Neural crest cell (in vitro differentiated cells): ENCODE results near the gene ZSCAN23. TPM values are rescaled to one million over a fixed set of nuclear protein-coding genes. Genes with fewer than 3 reads are reported as not detected.
"Not testable (repeated sequence)": the region's sequence is repeated elsewhere in the genome, so short reads cannot be mapped to it uniquely, and the experiment has no call there.

ENCODE experiments used
- DNase-seq: peaks from one replicate; pipeline ENCODE4 v3.0.0; 2021; ENCODE audit warnings: low read depth, mixed read lengths, low spot score
- H3K27ac Mint-ChIP-seq: one replicate; pipeline ENCODE4 v1.8.0; 2021; ENCODE audit warnings: mild to moderate bottlenecking, mixed read lengths; ENCODE audit not compliant: unreplicated experiment
- H3K27me3 Mint-ChIP-seq: 2 replicates; pipeline ENCODE4 v1.8.0; 2021; ENCODE audit warnings: low read depth, mild to moderate bottlenecking, mixed read lengths
- H3K36me3 Mint-ChIP-seq: 2 replicates; pipeline ENCODE4 v1.8.0; 2021; ENCODE audit warnings: low read depth, mild to moderate bottlenecking, mixed read lengths
- H3K4me1 Mint-ChIP-seq: 2 replicates; pipeline ENCODE4 v1.8.0; 2021; ENCODE audit warnings: mixed read lengths
- H3K4me3 Mint-ChIP-seq: one replicate; pipeline ENCODE4 v1.8.0; 2021; ENCODE audit warnings: mild to moderate bottlenecking, mixed read lengths
- H3K9me3 Mint-ChIP-seq: 2 replicates; pipeline ENCODE4 v1.8.0; 2021; ENCODE audit warnings: mixed read lengths
- CTCF ChIP-seq: fragments of 200-600 bp; sonication (generic); conservative IDR thresholded peaks from 2 replicates; pipeline ENCODE4 v1.5.0; 2021; ENCODE audit warnings: antibody characterized with exemption, mild to moderate bottlenecking
- total RNA-seq: library from RNA; stranded (reverse); gene quantifications from 2 replicates; pipeline ENCODE4 v1.2.1, GENCODE V29; 2021

The ZSCAN23 gene
- total RNA-seq, 1 donor from 2014 or later = 12.5 TPM

- peaks cover 7% of the 10 kb centered on the region for H3K36me3 Mint-ChIP-seq
- peaks cover 17% of the 10 kb centered on the region for H3K27me3 Mint-ChIP-seq
- H3K27ac Mint-ChIP-seq = no peak overlapping the region
- peaks cover 7% of the 10 kb centered on the region for H3K9me3 Mint-ChIP-seq
- H3K4me1 Mint-ChIP-seq = no peaks in the 10 kb centered on the region
- no peak for TF ChIP-seq CTCF
- H3K4me3 Mint-ChIP-seq = no peak overlapping the region
- no peak for DNase-seq
Measured at GRCh38 chr6:28408076-28408802, 35.1 kb downstream of the ZSCAN23 start.

- no peaks in the 10 kb centered on the region for H3K4me1 Mint-ChIP-seq
- H3K4me3 Mint-ChIP-seq = no peak overlapping the region
- peaks cover 7% of the 10 kb centered on the region for H3K9me3 Mint-ChIP-seq
- DNase-seq = no peak
- peaks cover 7% of the 10 kb centered on the region for H3K36me3 Mint-ChIP-seq
- H3K27me3 Mint-ChIP-seq = peaks cover 25% of the 10 kb centered on the region
- TF ChIP-seq CTCF = no peak
- H3K27ac Mint-ChIP-seq = no peak overlapping the region
Measured at GRCh38 chr6:28407401-28407800, 35.9 kb downstream of the ZSCAN23 start.

DNA sequence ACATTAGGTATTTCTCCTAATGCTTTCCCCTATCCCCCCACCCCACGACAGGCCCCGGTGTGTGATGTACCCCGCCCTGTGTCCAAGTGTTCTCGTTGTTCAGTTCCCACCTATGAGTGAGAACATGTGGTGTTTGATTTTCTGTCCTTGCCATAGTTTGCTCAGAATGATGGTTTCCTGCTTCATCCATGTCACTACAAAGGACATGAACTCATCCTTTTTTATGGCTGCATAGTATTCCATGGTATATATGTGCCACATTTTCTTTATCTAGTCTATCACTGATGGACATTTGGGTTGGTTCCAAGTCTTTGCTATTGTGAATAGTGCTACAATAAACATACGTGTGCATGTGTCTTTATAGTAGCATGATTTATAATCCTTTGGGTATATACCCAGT, 39.4 kb downstream of the ZSCAN23 start:
- H3K27me3 Mint-ChIP-seq = peaks cover 38% of the 10 kb centered on the region
- not testable (repeated sequence) for H3K4me3 Mint-ChIP-seq, DNase-seq, H3K4me1 Mint-ChIP-seq, H3K36me3 Mint-ChIP-seq, H3K9me3 Mint-ChIP-seq, H3K27ac Mint-ChIP-seq

GRCh38 chr6:28402197-28402596, 41.1 kb downstream of the ZSCAN23 start:
- Mint-ChIP-seq H3K36me3 (peaks cover 6% of the 10 kb centered on the region), H3K4me1 (peaks cover 19% of the 10 kb centered on the region), H3K9me3 (no peaks in the 10 kb centered on the region), H3K4me3 (peak overlapping the region; percentile 62), H3K27me3 (peaks cover 38% of the 10 kb centered on the region), H3K27ac (no peak overlapping the region)
- no peak for DNase-seq
- TF ChIP-seq CTCF = no peak

GRCh38 chr6:28401172-28401571, 42.1 kb downstream of the ZSCAN23 start:
- Mint-ChIP-seq H3K27me3 (peaks cover 35% of the 10 kb centered on the region), H3K36me3 (peaks cover 10% of the 10 kb centered on the region), H3K9me3 (no peaks in the 10 kb centered on the region), H3K27ac (no peak overlapping the region), H3K4me3 (peak overlapping the region; percentile 56), H3K4me1 (peaks cover 30% of the 10 kb centered on the region)
- TF ChIP-seq CTCF = no peak
- no peak for DNase-seq

GRCh38 chr6:28400122-28400451, 43.2 kb downstream of the ZSCAN23 start:
- peaks cover 40% of the 10 kb centered on the region for H3K4me1 Mint-ChIP-seq

More at GRCh38 chr6:28400122-28400451, 43.2 kb downstream of the ZSCAN23 start:
- peaks cover 13% of the 10 kb centered on the region for H3K36me3 Mint-ChIP-seq
- no peak for TF ChIP-seq CTCF
- DNase-seq = no peak
- H3K9me3 Mint-ChIP-seq = no peaks in the 10 kb centered on the region
- peaks cover 31% of the 10 kb centered on the region for H3K27me3 Mint-ChIP-seq
- H3K27ac Mint-ChIP-seq = peak overlapping the region; percentile 98
- peak overlapping the region; percentile 94 for H3K4me3 Mint-ChIP-seq
